ENCODE measurements around the gene FBRS. TPM values are rescaled to one million over a fixed set of nuclear protein-coding genes. Genes with fewer than 3 reads are reported as not detected.

Gene FBRS
- total and polyA plus RNA-seq, 2 of the 13 experiments (the other 11 are each of a cell fraction or from before 2014, with no cell fraction given): 13.7 to 16.2 TPM

DNA sequence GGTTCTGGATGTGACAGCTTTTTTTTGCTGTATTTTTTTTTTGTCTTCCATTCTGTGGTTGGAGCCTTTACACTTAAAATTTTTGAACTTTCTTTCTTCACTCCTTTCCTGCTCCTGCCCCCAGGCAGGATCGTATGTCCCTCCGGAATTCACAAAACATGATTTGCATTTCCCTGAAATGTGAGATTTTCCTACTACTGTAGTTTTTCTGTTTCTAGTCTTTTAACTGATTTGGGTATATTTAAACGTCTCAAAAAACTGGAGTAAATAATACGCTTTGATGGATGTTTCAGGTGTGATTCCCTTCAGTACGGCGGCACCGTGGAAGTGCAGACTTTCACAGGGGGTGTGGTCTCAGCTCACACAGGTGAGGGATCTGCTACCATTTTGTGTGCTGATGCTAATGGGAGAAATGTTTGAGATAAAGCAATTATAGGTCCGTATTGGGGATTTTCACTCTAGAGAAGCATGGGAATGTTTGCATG lies 41.4 kb downstream of the FBRS start (continued):
- peak; percentile 57; the same call in 1 of the 2 replicates for TF ChIP-seq ARID2 (CRISPR knock-in tag; IDR thresholded peaks at IDR 0.05; ENCODE audit: borderline replicate concordance)
- TF ChIP-seq MLLT10 (CRISPR knock-in tag; IDR thresholded peaks at IDR 0.05): no peak
- 0 out of 2 replicates have a peak, but pooled peaks have one; percentile 27 for TF ChIP-seq SNAPC2 (CRISPR knock-in tag; IDR thresholded peaks at IDR 0.05)
- TF ChIP-seq ZNF766 (CRISPR knock-in tag; IDR thresholded peaks at IDR 0.05; ENCODE audit: borderline replicate concordance): 0 out of 2 replicates have a peak, but pooled peaks have one; percentile 40
- TF ChIP-seq RFXAP (CRISPR knock-in tag; IDR thresholded peaks at IDR 0.05; ENCODE audit: borderline replicate concordance): peak; percentile 23; the same call in 1 of the 2 replicates
- peak; percentile 10; the same call in 1 of the 2 replicates for TF ChIP-seq TOPORS (CRISPR knock-in tag; IDR thresholded peaks at IDR 0.05)
- no peak for TF ChIP-seq NR2F6 (IDR thresholded peaks at IDR 0.05)
- no peak for TF ChIP-seq NR2F6 (CRISPR knock-in tag; IDR thresholded peaks at IDR 0.05)
- TF ChIP-seq, protein P1, sequence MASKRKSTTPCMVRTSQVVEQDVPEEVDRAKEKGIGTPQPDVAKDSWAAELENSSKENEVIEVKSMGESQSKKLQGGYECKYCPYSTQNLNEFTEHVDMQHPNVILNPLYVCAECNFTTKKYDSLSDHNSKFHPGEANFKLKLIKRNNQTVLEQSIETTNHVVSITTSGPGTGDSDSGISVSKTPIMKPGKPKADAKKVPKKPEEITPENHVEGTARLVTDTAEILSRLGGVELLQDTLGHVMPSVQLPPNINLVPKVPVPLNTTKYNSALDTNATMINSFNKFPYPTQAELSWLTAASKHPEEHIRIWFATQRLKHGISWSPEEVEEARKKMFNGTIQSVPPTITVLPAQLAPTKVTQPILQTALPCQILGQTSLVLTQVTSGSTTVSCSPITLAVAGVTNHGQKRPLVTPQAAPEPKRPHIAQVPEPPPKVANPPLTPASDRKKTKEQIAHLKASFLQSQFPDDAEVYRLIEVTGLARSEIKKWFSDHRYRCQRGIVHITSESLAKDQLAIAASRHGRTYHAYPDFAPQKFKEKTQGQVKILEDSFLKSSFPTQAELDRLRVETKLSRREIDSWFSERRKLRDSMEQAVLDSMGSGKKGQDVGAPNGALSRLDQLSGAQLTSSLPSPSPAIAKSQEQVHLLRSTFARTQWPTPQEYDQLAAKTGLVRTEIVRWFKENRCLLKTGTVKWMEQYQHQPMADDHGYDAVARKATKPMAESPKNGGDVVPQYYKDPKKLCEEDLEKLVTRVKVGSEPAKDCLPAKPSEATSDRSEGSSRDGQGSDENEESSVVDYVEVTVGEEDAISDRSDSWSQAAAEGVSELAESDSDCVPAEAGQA (IDR thresholded peaks at IDR 0.05; ENCODE audit: low read depth): no peak
- TF ChIP-seq, protein P1 (CRISPR knock-in tag; IDR thresholded peaks at IDR 0.05; ENCODE audit: borderline replicate concordance): peak; percentile 42; the same call in 1 of the 2 replicates
